ENCODE data around the gene ZNF425. TPM values are rescaled to one million over a fixed set of nuclear protein-coding genes. Genes with fewer than 3 reads are reported as not detected.

Gene ZNF425
- total and polyA plus RNA-seq, 9 donors = 1.4 to 9.0 (median 3.8) TPM

DNA sequence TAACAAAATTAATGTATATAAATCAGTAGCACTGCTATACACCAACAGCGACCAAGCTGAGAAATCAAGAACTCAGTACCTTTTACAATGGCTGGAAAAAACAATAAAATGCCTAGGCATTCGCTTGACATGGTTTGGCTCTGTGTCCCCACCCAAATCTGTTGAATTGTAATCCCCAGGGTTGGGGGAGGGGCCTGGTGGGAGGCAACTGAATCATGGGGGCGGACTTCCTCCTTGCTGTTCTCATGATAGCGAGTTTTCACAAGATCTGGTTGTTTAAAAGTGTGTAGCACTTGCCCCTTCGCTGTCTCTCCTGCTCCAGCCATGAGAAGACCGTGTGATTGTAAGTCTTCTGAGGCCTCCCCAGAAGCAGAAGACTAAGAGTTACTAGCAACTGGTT is 44.2 kb downstream of the ZNF425 start:
- no peaks in the 10 kb centered on the region for H3K27me3 ChIP-seq
- H3K36me3 ChIP-seq = no peaks in the 10 kb centered on the region
- H3K9me3 ChIP-seq = no peaks in the 10 kb centered on the region
- H3K27ac ChIP-seq = no peak overlapping the region
- TF ChIP-seq EP300 (IDR thresholded peaks at IDR 0.05) (no peak), CTCF (IDR thresholded peaks at IDR 0.05) (no peak), POLR2A (IDR thresholded peaks at IDR 0.05) (no peak)
- intact Hi-C loops (cut with DNase I) = no loop called here
- 95 to 96% (median 95%) methylated on average over 6 of the region's 6 CpGs for WGBS, 3 donors
- no peak for DNase-seq
- no peak overlapping the region for H3K4me3 ChIP-seq
- H3K4me1 ChIP-seq (ENCODE audit: insufficient read depth) = no peaks in the 10 kb centered on the region

- no peak for TF ChIP-seq CTCF (IDR thresholded peaks at IDR 0.05)
- TF ChIP-seq EP300 (IDR thresholded peaks at IDR 0.05) = no peak
- TF ChIP-seq POLR2A (IDR thresholded peaks at IDR 0.05) = no peak
- no peaks in the 10 kb centered on the region for H3K9me3 ChIP-seq
- intact Hi-C loops (cut with DNase I) = no loop called here
- H3K4me1 ChIP-seq (ENCODE audit: insufficient read depth) = no peaks in the 10 kb centered on the region
- 88 to 96% (median 91%) methylated on average over 9 of the region's 9 CpGs for WGBS, 3 donors
- H3K36me3 ChIP-seq = no peaks in the 10 kb centered on the region
- no peaks in the 10 kb centered on the region for H3K27me3 ChIP-seq
- H3K27ac ChIP-seq = no peak overlapping the region
- no peak for DNase-seq
- no peak overlapping the region for H3K4me3 ChIP-seq
Observed at GRCh38 chr7:149077594-149077993, 48.5 kb downstream of the ZNF425 start.

GRCh38 chr7:149075286-149075685 is 50.8 kb downstream of the ZNF425 start:
- TF ChIP-seq POLR2A (IDR thresholded peaks at IDR 0.05) (no peak), CTCF (IDR thresholded peaks at IDR 0.05) (no peak), EP300 (IDR thresholded peaks at IDR 0.05) (no peak)
- Histone ChIP-seq H3K27ac (no peak overlapping the region), H3K36me3 (no peaks in the 10 kb centered on the region), H3K27me3 (no peaks in the 10 kb centered on the region), H3K4me1 (ENCODE audit: insufficient read depth) (no peaks in the 10 kb centered on the region), H3K9me3 (no peaks in the 10 kb centered on the region), H3K4me3 (no peak overlapping the region)
- intact Hi-C loops (cut with DNase I) = no loop called here
- no peak for DNase-seq
- WGBS, 3 donors = 98 to 100% (median 100%) methylated on average over 2 of the region's 2 CpGs

DNA sequence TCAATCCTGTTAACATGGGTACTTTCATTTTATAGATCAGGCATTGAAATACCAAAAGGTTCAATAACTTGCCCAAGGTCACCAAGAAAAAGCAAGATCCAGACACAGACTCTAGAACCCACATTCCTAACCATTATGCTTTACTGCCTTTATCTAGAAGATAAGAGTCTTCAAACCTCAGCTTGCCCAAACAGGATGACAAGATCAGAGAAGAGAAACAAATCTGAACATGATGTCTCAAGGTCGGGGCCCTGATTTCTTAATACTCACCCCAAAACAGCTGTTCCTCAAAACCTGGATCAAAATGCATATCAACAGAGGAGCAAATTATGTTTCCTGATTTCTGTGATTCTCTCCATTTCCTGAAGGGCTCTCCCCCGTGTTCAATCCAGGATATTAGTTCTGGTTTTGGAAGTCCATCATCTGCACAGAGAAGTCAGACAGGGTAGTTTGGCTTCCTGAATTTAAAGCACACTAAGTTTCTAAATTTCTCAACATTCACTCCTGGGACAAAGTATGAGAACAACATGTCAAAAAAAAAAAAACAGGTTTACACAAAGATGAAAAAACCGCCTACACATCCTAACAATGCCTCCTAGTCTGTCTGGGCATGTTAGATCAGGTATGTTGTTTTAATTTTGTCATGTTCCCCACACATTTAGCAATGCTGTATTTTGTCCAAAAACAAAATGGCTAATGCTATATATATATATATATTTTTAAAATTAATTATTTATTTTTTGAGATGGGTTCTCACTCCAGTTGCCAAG is 51.8 kb downstream of the ZNF425 start:
- TF ChIP-seq CTCF (IDR thresholded peaks at IDR 0.05) = no peak
- no peak for TF ChIP-seq POLR2A (IDR thresholded peaks at IDR 0.05)
- no peak for TF ChIP-seq EP300 (IDR thresholded peaks at IDR 0.05)
- no peak for DNase-seq
- H3K4me3 ChIP-seq = no peak overlapping the region
- H3K4me1 ChIP-seq (ENCODE audit: insufficient read depth) = no peaks in the 10 kb centered on the region
- no peaks in the 10 kb centered on the region for H3K9me3 ChIP-seq
- no peak overlapping the region for H3K27ac ChIP-seq
- H3K36me3 ChIP-seq = no peaks in the 10 kb centered on the region
- intact Hi-C loops (cut with DNase I) = no loop called here
- no peaks in the 10 kb centered on the region for H3K27me3 ChIP-seq
- 73 to 80% (median 74%) methylated on average over 3 of the region's 3 CpGs for WGBS, 3 donors
